Measurements from ENCODE around the gene CAMTA1.

Gene CAMTA1

GRCh38 chr1:7333094-7333493 lies 547.8 kb downstream of the CAMTA1 start:
- no peak for DNase-seq

- no peak for DNase-seq
These were observed 548.4 kb downstream of the CAMTA1 start for GRCh38 chr1:7333620-7334019.

GRCh38 chr1:7334475-7335035 lies 549.3 kb downstream of the CAMTA1 start:
- DNase-seq: no peak

GRCh38 chr1:7335224-7335879 lies 550.1 kb downstream of the CAMTA1 start:
- DNase-seq: no peak

GRCh38 chr1:7338439-7338838 lies 553.2 kb downstream of the CAMTA1 start:
- DNase-seq: no peak

GRCh38 chr1:7339014-7339413 lies 553.8 kb downstream of the CAMTA1 start:
- DNase-seq: no peak

GRCh38 chr1:7339953-7340352 lies 554.7 kb downstream of the CAMTA1 start:
- DNase-seq: no peak

- DNase-seq: no peak
These were observed 556.1 kb downstream of the CAMTA1 start for GRCh38 chr1:7341145-7341905.

- no peak for DNase-seq
These were observed 558.6 kb downstream of the CAMTA1 start for GRCh38 chr1:7343882-7344281.

GRCh38 chr1:7344299-7344698 lies 559.0 kb downstream of the CAMTA1 start:
- DNase-seq: no peak

GRCh38 chr1:7345516-7345915 lies 560.3 kb downstream of the CAMTA1 start:
- no peak for DNase-seq

- DNase-seq: no peak
These were observed 560.9 kb downstream of the CAMTA1 start for GRCh38 chr1:7346070-7346596.

GRCh38 chr1:7346600-7347570 lies 561.6 kb downstream of the CAMTA1 start:
- DNase-seq: no peak

- DNase-seq: no peak
These were observed 562.8 kb downstream of the CAMTA1 start for GRCh38 chr1:7348073-7348472.

GRCh38 chr1:7348580-7348979 lies 563.3 kb downstream of the CAMTA1 start:
- DNase-seq: no peak

- no peak for DNase-seq
These were observed 565.5 kb downstream of the CAMTA1 start for GRCh38 chr1:7350804-7351203.

- no peak for DNase-seq
These were observed 566.4 kb downstream of the CAMTA1 start for GRCh38 chr1:7351649-7352048.

GRCh38 chr1:7352364-7352763 lies 567.1 kb downstream of the CAMTA1 start:
- no peak for DNase-seq

GRCh38 chr1:7352974-7353373 lies 567.7 kb downstream of the CAMTA1 start:
- no peak for DNase-seq

GRCh38 chr1:7355646-7356045 lies 570.4 kb downstream of the CAMTA1 start:
- no peak for DNase-seq

- no peak for DNase-seq
These were observed 570.8 kb downstream of the CAMTA1 start for GRCh38 chr1:7356079-7356478.

- DNase-seq: no peak
These were observed 573.2 kb downstream of the CAMTA1 start for GRCh38 chr1:7358425-7358824.

- no peak for DNase-seq
These were observed 575.3 kb downstream of the CAMTA1 start for GRCh38 chr1:7360526-7360925.

Data from T-helper 2 cell (primary cell).